Glutamatergic neuron (in vitro differentiated cells): ENCODE measurements around the gene LRFN3. TPM values are rescaled to one million over a fixed set of nuclear protein-coding genes. Genes with fewer than 3 reads are reported as not detected.
A peak's percentile ranks its signal among the peaks of the same experiment; 100 is the strongest.

Experiments used
- DNase-seq: peaks from one replicate; pipeline ENCODE4 v3.0.0; 2022
- H3K27ac Mint-ChIP-seq: one replicate; pipeline ENCODE4 v1.8.0; 2020; ENCODE audit warnings: mild to moderate bottlenecking, mixed read lengths, inconsistent platforms; ENCODE audit not compliant: unreplicated experiment
- H3K27me3 Mint-ChIP-seq: one replicate; pipeline ENCODE4 v1.8.0; 2020; ENCODE audit warnings: mild to moderate bottlenecking, moderate library complexity, mixed read lengths, inconsistent platforms; ENCODE audit not compliant: unreplicated experiment
- H3K36me3 Mint-ChIP-seq: one replicate; pipeline ENCODE4 v1.8.0; 2020; ENCODE audit warnings: mild to moderate bottlenecking, mixed read lengths, inconsistent platforms; ENCODE audit not compliant: unreplicated experiment
- H3K4me1 Mint-ChIP-seq: one replicate; pipeline ENCODE4 v1.8.0; 2020; ENCODE audit warnings: mild to moderate bottlenecking, low read depth, mixed read lengths, inconsistent platforms; ENCODE audit not compliant: unreplicated experiment
- H3K4me3 Mint-ChIP-seq: one replicate; pipeline ENCODE4 v1.8.0; 2020; ENCODE audit warnings: mild to moderate bottlenecking, mixed read lengths, inconsistent platforms; ENCODE audit not compliant: unreplicated experiment
- H3K9me3 Mint-ChIP-seq: one replicate; pipeline ENCODE4 v1.8.0; 2020; ENCODE audit warnings: mild to moderate bottlenecking, moderate library complexity, mixed read lengths, inconsistent platforms; ENCODE audit not compliant: unreplicated experiment
- CTCF ChIP-seq: fragments of 200-600 bp; sonication (generic); IDR thresholded peaks from one replicate; pipeline ENCODE4 v1.5.0; 2021; ENCODE audit not compliant: partially characterized antibody, unreplicated experiment
- total RNA-seq: library from RNA; stranded (reverse); fragmentation: NEBNext Ultra II Directional; extraction: Animal tissue kit (Norgen Biotek cat#: 25700); gene quantifications from one replicate; pipeline ENCODE4 v1.2.1, GENCODE V29; 2021; ENCODE audit not compliant: unreplicated experiment

The LRFN3 gene
- total RNA-seq, 1 donor from 2014 or later = 40.6 TPM

- Mint-ChIP-seq H3K4me3 (peak overlapping the region; percentile 78), H3K36me3 (peaks cover 5% of the 10 kb centered on the region), H3K27me3 (peaks cover 13% of the 10 kb centered on the region), H3K9me3 (peaks cover 8% of the 10 kb centered on the region), H3K27ac (peak overlapping the region; percentile 43), H3K4me1 (peaks cover 10% of the 10 kb centered on the region)
- no peak for DNase-seq
- peak; percentile 23 for TF ChIP-seq CTCF
Observed at GRCh38 chr19:35931874-35932202, 4.3 kb upstream of the LRFN3 start.

GRCh38 chr19:35932291-35932936 lies 3.8 kb upstream of the LRFN3 start:
- peaks cover 5% of the 10 kb centered on the region for H3K36me3 Mint-ChIP-seq
- TF ChIP-seq CTCF = no peak
- no peak overlapping the region for H3K27ac Mint-ChIP-seq
- H3K4me1 Mint-ChIP-seq = peaks cover 10% of the 10 kb centered on the region
- peak overlapping the region; percentile 78 for H3K4me3 Mint-ChIP-seq
- DNase-seq = no peak
- peaks cover 10% of the 10 kb centered on the region for H3K27me3 Mint-ChIP-seq
- peaks cover 8% of the 10 kb centered on the region for H3K9me3 Mint-ChIP-seq

GRCh38 chr19:35936738-35937268 lies 629 bp downstream of the LRFN3 start:
- no peak for TF ChIP-seq CTCF
- Mint-ChIP-seq H3K36me3 (peaks cover 20% of the 10 kb centered on the region), H3K9me3 (peaks cover 12% of the 10 kb centered on the region), H3K27me3 (peaks cover 12% of the 10 kb centered on the region), H3K27ac (no peak overlapping the region), H3K4me3 (peak overlapping the region; percentile 98), H3K4me1 (peaks cover 16% of the 10 kb centered on the region)
- no peak for DNase-seq

GRCh38 chr19:35937345-35938281 lies 1.4 kb downstream of the LRFN3 start:
- Mint-ChIP-seq H3K27ac (peak overlapping the region; percentile 71), H3K36me3 (peaks cover 20% of the 10 kb centered on the region), H3K9me3 (peaks cover 12% of the 10 kb centered on the region), H3K27me3 (peaks cover 8% of the 10 kb centered on the region), H3K4me1 (peaks cover 13% of the 10 kb centered on the region), H3K4me3 (peak overlapping the region; percentile 98)
- TF ChIP-seq CTCF = no peak
- no peak for DNase-seq
